ENCODE results near the gene MAD2L2. TPM values are rescaled to one million over a fixed set of nuclear protein-coding genes. Genes with fewer than 3 reads are reported as not detected.

The MAD2L2 gene
- total RNA-seq, 1 experiment from 2014 or later: 283 TPM

- TF ChIP-seq MLX (CRISPR knock-in tag; IDR thresholded peaks at IDR 0.05) (no peak), PREB (CRISPR knock-in tag; IDR thresholded peaks at IDR 0.05; ENCODE audit: borderline replicate concordance) (no peak), ZSCAN18 (CRISPR knock-in tag; IDR thresholded peaks at IDR 0.05) (no peak), GRHL2 (CRISPR knock-in tag; IDR thresholded peaks at IDR 0.05; ENCODE audit: insufficient replicate concordance, severe bottlenecking) (no peak), E2F4 (CRISPR knock-in tag; IDR thresholded peaks at IDR 0.05; ENCODE audit: borderline replicate concordance, low read depth) (no peak), ZNF138 (CRISPR knock-in tag; conservative IDR thresholded peaks at IDR 0.05) (no peak), SMAD3 (CRISPR knock-in tag; IDR thresholded peaks at IDR 0.05; ENCODE audit: borderline replicate concordance) (no peak; the same call in 1 of the 2 replicates), TEAD1 (CRISPR knock-in tag; IDR thresholded peaks at IDR 0.05) (peak; percentile 4; the same call in 1 of the 2 replicates), ZNF396 (CRISPR knock-in tag; IDR thresholded peaks at IDR 0.05; ENCODE audit: borderline replicate concordance) (no peak), STAT6 (CRISPR knock-in tag; conservative IDR thresholded peaks at IDR 0.05; ENCODE audit: low read depth) (no peak), ZNF532 (CRISPR knock-in tag; IDR thresholded peaks at IDR 0.05; ENCODE audit: borderline replicate concordance) (no peak), ZNF219 (CRISPR knock-in tag; IDR thresholded peaks at IDR 0.05; ENCODE audit: borderline replicate concordance) (peak; percentile 50; the same call in 1 of the 2 replicates), ZNF263 (CRISPR knock-in tag; IDR thresholded peaks at IDR 0.05; ENCODE audit: low read depth) (no peak), ZNF425 (CRISPR knock-in tag; conservative IDR thresholded peaks at IDR 0.05) (no peak), ZMAT4 (CRISPR knock-in tag; IDR thresholded peaks at IDR 0.05) (no peak), GABPB1 (CRISPR knock-in tag; IDR thresholded peaks at IDR 0.05) (no peak), ESRRA (CRISPR knock-in tag; IDR thresholded peaks at IDR 0.05; ENCODE audit: borderline replicate concordance) (peak; percentile 65; the same call in 1 of the 2 replicates), ZNF121 (CRISPR knock-in tag; IDR thresholded peaks at IDR 0.05) (no peak), EMX1 (CRISPR knock-in tag; IDR thresholded peaks at IDR 0.05) (no peak), KAT7 (CRISPR knock-in tag; IDR thresholded peaks at IDR 0.05; ENCODE audit: borderline replicate concordance) (peak; percentile 75; the same call in 1 of the 2 replicates), FOXP1 (CRISPR knock-in tag; IDR thresholded peaks at IDR 0.05; ENCODE audit: borderline replicate concordance) (no peak), ZNF317 (CRISPR knock-in tag; IDR thresholded peaks at IDR 0.05; ENCODE audit: borderline replicate concordance, low read depth) (no peak), MYBL2 (CRISPR knock-in tag; IDR thresholded peaks at IDR 0.05) (no peak; the same call in 1 of the 2 replicates), FOXK1 (CRISPR knock-in tag; IDR thresholded peaks at IDR 0.05) (no peak)
Observed at GRCh38 chr1:11691302-11691914, 10.5 kb upstream of the MAD2L2 start, which contains the start of gene DRAXIN (continued).
